Thyroid gland (tissue), 4 donors: ENCODE measurements around the gene NPRL2.

ENCODE experiments used
- CTCF ChIP-seq, 6 experiments: fragments of 200-600 bp in 3 of 6; fragments of 450-650 bp in 3 of 6; sonication (generic) in 3 of 6; IDR thresholded peaks; one replicate each; pipeline ENCODE4 v1.5.1; 2016 to 2019; ENCODE audit warnings: antibody characterized with exemption in 6 of 6, mild to moderate bottlenecking in 2 of 6, inconsistent platforms in 1 of 6, moderate library complexity in 1 of 6
- POLR2A ChIP-seq, 2 donors: fragments of 450-650 bp; IDR thresholded peaks; one replicate each; pipeline ENCODE4 v1.6.1; 2017; ENCODE audit warnings: antibody characterized with exemption in 2 of 2, mild to moderate bottlenecking in 2 of 2, moderate library complexity in 1 of 2

- TF ChIP-seq CTCF (IDR thresholded peaks at IDR 0.05) = no peak
- no peak for TF ChIP-seq POLR2A (IDR thresholded peaks at IDR 0.05)
Observed at GRCh38 chr3:50314342-50314741, 36.2 kb downstream of the NPRL2 start.
